Stimulated activated CD4-positive, alpha-beta T cell treated with anti-CD3 and anti-CD28 coated beads, Interleukin-1b, Interleukin-23, amount 100 ng/mL, for 1 hour (primary cell): Measurements from ENCODE around the gene GMPPA.

Experiments used
- DNase-seq, 2 donors: peaks; one replicate each; pipeline ENCODE4 v3.0.0-alpha.2; 2020; ENCODE audit warnings: low read depth in 2 of 2

GMPPA gene

DNA sequence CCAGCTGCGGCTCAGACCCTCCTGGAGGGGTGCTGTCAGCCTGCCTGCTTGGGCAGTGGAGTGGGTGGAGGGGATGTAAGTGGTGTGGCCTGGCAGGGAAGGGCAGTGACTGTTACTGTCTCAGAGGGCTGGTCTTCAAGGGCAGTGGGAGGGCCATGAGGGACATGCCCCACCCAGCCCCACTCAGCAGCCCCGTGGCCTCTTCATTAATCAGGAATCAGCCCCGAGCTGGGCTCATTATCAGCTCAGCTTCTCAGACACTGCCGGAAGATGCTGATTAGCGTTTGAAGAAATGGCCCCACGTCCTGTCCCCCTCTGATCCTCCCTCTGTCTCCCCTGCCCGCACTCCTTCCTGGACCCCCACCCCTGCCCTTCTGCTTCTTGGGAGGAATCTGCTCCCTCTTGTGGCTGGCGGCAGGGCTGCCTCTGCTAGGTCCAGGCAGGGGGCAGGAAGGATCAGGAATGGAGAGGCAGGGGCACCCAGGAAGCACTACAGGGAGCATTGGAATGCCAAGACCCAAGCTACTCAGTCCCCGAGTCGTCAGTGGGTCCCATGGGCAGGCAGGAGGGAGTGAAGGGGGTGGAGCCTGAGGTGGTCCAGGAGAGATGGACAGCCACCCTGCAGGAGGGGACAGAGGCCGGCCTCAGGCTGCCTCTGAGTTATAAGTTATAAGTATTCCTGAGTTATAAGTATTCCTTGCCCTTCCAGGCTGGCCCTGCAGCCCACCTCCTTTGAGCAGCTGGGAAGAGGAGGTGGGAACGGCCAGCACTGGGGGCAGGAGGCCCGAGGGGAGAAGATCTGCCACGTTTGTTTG, 22.6 kb downstream of the GMPPA start:
- DNase-seq, result no peak

DNA sequence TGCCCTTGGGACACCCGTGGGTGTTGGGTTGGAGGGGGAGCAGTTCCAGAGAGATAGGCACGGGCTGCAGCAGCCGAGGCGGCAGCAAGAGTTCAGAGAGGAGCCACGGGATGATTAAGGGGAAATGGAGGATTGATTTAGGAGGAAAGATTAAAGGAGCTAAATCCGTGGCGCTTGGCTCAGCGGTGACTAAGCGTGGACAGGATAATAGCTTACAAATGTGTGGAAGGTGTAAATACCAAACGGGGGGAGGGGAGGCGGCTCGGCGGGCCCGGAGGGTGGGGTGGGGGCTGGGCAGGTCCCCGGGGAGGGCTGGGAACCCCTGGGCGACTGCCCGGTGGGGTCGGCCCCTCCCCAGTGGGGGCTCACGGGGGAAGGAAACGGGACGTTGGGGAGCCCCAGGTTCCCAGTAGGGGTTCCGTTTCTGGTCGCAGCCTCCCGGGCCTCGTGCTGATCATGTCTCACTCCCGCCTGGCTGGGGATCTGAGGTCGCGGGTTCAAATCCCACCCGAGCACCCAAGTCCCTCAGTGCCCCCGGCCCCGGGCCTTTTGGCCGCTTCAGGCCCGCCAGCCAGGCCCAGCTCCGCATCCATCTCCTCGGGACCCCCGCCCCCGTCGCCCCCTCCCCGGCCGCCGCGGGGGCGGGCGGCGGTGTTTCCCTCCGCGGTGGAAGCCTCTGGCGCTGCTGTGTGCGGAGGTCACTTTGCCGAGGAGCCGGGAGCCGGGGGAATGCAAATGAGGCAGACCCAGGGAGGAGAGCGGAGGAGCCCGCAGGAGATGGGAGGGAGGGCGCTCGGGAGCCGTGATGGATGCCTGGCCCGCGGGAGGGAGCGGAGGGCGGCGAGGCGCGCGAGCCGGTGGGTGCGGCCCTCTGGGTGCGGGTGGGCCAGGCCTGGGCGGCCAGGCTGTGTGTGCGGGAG, 23.7 kb downstream of the GMPPA start:
- DNase-seq, result no peak

DNA sequence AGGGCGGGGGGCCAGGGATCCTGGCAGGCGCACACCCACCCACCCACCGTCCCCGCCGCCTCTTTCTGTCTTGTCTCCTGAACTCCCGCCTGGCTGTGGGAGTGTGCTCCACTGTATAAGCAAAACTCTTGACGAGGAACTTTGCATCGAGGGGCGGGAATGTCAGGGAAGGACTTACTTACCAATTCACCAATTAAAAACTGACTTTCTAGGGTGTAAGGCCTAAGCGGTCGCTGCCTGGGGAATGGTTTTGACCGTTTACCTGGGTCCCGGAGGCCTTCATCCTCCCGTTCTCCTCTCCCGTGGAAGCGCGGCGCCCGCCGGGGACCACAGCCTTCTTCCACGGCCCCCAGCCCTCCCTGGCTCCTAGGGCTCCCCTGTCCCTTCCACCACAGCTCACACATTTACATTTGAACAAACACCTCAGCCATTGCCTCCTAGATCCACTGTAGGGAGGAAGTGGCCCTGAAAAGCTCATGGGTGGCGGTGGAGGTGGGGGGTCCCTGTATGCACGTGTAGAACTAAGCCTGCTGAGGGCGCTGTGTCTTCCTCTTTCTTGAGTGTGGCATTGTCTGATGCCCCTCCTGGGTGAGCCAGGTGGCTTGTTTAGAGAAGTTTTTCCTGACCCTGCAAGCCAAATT, 24.5 kb downstream of the GMPPA start:
- DNase-seq, result no peak

DNA sequence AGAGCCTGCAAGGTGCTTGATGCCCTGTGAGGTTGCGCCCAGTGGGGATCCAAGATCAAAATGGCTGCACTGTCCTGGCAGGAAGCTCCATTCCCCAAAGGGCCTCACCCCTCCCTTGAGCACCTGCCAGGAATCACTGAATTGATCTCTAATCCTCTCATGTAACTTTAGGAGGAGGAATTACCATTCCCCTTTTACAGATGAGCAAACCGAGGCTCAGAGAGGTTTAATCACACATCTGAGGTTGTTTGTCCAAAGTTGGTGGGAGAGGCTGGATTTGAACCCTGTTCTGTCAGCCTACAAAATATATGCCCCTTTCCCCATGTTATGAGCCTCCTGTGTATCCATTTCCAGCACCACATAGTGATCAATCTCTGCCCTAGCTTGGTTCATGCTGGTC, 26.1 kb downstream of the GMPPA start:
- DNase-seq, result no peak

DNA sequence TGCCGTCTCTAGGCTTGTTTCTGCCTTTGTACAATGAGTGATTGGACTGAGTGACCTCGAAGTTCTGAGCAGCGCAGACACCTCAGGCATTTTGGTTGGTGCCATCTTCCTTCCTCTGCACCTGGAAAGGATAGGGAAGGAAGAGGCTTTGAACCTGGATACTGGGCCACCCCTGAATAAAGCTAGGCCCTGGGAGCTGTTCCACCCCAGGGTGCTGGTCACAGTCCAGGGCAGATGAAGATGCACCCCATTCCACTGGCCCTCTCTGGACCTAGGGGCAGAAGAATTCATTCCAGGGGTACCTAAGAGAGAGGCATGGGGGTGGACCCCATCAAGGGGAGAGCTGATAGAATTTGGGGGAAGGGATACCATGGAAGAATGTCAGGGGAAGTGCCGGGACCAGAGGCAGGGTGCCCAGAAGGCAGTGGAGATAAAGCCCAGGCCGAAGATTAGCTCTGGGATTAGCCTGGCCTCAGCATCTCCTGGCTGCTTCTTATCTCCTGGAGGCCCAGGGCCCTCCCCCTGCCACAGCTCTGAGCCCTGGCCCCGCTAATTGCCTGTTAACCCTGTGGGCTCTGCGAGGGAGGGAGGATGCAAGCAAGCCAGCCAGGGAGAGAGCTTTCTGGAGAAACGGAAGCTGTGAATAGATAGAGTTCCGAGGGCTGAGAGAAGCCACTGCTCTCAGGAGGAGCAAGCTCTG, 27.0 kb downstream of the GMPPA start:
- no peak for DNase-seq

DNA sequence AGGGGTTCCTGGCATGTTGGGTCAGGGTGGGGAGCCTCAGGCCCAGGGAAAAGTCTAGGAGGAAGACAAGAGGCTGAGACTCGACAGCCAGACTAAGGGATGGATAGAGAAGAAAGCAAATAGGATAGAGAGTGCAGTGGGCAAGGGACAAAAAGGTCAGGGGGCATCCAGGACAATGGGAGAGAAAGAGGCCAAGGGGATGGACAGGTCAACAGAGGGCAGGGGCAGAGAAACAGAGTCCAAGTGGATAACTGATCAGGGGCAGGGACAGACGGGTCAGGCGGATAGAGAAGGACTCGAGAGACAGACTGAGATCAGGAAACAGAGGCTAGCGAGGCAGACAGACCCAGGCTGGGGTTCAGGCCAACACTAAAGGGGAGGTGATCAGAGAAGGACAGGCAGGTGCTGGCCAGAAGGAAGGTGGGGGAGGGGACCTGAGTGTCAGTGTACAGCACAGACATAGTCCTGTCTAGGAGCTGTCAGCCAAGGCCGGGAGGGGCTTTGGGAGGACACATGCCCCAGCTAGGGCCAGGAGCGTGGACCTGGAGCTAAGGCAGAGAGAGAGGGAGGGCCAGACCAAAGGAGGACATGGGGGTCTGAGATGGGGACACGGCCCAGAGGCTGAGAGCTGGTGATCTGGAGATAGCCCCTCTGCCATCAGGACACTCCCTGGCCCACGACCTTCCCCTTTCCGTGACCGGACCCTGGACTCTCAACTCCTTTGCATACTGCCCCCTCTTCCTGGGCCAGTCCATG, 27.8 kb downstream of the GMPPA start:
- DNase-seq, result no peak

DNA sequence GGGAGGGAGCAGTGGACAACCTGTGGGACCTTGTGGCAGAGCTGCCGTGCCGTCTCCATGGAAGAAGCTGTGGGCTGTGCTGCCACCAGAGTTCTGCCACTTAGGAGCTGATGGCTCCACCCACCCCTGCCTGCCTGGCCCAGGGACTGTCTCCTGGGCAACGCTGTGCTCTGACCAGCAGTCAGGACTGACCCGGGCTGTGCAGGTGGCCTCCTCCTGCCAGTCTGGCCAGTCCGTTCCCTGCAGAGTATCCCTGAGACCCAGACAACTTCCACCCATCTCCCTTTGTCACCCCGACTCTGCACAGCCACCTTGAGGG, 28.3 kb downstream of the GMPPA start:
- no peak for DNase-seq

DNA sequence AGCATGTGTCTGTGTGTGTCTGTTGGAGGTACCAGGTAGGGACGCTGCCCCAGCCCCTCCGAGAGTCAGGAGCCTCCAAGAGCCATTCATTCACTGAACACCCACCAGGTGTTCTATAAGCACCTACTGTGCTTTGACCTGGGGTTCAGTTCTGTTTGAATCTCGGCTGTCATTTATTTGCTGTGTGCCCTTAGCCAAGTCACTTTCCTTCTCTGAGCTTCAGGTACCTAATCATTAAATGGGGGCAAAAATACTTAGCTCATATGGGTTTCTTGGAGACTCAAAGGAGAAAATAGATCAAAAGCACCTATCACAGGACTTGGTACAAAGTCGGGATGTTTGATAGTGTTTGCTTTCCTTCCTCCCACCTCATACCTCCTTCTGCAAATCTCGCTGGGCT, 28.8 kb downstream of the GMPPA start:
- no peak for DNase-seq

DNA sequence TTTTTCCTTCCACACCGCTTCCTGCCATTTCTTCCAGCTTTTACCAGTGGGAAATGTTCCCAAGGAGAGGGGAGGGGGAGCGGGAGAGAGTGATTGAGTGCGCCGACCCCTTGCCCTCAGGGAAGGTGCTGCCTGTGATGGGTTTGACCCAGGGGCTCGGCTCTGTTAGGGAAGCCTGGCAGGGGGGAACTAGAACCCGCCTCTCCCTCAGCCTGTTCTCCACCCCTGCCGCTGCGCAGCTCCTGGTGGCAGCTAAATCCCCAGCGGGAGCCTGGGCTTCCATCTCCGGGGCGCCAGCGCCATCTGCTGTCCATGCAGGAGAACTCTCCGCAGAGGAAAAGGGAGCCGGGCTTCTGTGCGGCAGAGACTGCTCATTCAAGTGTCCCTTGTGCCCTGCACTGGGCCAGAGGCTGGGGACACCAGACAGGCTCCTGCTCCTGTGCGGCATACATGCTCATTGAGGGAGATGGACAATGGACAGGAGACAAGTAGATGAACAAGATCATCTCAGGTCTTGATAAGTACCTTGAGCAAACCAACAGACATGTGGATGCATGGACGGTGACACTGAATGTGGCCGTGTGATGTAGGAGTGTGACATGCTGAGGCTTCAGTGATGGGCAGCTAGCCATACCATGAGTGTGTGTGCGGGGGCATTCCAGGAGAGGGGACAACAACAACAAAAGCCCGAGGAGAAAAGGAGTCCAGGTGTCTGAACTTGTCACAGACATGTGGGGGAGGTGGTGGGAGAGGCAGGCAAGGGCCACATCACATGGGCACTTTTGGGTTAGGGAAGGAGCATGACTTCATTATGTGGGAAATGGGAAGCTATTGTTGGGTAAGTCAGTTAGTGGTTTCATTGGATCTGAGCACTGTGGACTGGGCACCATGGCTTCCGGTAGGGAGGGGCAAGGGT, 31.6 kb downstream of the GMPPA start:
- peak; percentile 67 to 72 for DNase-seq

DNA sequence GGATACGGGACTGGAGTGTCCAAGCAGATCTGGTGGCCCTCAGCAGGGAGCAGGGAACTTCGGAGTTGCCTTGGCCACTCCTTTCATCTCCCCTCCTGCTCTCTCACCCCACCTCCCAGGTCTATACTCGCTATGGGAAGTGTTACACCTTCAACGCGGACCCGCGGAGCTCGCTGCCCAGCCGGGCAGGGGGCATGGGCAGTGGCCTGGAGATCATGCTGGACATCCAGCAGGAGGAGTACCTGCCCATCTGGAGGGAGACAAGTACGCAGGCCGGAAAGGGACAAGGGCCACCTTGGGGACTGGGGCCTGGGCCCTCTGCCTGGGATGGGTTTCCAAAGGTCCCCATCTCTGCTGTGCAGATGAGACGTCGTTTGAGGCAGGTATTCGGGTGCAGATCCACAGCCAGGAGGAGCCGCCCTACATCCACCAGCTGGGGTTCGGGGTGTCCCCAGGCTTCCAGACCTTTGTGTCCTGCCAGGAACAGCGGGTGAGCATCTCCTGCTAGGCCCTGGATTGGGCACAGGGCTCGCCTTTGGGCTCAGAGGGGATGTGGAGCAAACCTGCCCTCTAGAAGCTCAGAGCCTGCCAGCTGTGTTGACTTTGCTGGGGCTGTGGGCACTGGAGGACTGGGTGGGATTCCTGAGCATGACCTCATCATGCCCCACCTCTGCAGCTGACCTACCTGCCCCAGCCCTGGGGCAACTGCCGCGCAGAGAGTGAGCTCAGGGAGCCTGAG, 33.1 kb downstream of the GMPPA start:
- no peak for DNase-seq

DNA sequence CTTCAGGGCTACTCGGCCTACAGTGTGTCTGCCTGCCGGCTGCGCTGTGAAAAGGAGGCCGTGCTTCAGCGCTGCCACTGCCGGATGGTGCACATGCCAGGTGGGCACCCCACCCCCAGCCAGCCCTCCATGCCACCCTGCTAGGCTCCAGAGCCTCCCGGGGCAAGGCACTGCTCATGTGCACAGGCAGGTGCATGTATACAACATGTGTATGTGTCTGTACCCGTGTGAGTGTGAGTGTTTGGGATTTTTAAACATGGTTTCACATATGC, 33.6 kb downstream of the GMPPA start:
- DNase-seq, result no peak

DNA sequence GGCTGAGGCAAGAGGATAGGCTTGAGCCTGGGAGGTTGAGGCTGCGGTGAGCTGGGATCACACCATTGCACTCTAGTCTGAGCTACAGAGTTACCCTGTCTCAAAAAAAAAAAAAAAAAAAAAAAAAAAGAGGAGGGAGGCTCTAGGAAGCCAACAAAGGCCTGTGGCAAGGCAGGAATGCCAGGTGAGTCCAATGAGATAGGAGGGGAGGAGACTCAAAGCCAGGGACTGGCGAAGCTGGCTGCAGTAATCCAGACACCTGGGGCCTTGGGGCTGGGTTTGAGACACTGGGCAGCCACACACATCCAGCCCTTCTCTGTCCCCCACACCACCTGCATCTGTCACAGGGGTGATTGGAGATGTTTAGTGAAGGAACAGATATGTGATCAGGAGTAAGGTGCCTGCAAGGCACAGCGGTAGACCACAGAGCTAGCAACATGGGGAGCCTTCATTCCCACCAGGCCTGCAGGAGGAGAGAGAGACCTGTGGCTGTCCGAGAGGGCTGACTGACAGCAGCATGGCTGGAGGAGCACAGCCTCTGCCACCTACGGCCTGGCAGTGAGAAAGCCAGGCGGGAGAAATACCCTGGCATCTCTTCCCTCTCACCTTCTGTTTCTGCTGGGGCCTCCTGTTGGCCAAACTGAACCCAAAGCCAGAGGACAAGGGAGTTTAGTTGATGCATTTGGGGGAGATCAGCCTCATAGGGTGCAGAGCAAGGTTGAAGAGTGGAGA, 35.4 kb downstream of the GMPPA start:
- DNase-seq, result no peak

DNA sequence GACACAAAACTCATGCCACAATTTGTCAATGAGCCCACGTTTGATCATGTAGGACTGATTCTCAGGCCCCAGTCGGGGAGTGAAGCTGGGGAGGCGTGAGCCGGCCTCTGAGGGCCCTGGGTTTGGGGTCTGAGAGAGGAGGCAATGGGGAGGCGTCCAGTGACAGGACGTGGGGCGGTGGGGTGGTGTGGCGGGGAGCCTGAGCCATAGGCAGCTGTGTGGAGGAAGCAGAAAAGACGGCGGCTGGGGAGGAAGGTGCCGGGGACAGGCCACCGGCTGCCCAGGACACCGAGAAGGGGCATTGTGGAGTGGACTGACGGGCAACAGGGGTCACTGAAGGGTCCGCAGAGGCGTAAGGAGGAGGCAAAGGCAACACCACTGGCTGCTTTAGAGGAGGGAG, 37.7 kb downstream of the GMPPA start:
- DNase-seq, result no peak

DNA sequence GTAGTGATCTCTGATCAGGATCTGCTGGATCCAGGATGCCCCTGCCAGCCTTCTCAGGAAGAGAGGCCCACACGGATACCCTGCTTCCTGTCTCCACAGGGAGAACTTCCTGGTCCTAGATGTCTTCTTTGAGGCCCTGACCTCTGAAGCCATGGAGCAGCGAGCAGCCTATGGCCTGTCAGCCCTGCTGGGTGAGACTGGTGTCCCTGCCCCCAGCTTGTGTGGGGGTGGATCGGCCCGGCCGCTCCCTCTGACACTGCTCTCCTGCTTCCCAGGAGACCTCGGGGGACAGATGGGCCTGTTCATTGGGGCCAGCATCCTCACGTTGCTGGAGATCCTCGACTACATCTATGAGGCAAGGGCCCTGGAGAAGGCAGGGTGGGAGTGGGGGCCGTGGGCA, 38.3 kb downstream of the GMPPA start:
- no peak for DNase-seq

DNA sequence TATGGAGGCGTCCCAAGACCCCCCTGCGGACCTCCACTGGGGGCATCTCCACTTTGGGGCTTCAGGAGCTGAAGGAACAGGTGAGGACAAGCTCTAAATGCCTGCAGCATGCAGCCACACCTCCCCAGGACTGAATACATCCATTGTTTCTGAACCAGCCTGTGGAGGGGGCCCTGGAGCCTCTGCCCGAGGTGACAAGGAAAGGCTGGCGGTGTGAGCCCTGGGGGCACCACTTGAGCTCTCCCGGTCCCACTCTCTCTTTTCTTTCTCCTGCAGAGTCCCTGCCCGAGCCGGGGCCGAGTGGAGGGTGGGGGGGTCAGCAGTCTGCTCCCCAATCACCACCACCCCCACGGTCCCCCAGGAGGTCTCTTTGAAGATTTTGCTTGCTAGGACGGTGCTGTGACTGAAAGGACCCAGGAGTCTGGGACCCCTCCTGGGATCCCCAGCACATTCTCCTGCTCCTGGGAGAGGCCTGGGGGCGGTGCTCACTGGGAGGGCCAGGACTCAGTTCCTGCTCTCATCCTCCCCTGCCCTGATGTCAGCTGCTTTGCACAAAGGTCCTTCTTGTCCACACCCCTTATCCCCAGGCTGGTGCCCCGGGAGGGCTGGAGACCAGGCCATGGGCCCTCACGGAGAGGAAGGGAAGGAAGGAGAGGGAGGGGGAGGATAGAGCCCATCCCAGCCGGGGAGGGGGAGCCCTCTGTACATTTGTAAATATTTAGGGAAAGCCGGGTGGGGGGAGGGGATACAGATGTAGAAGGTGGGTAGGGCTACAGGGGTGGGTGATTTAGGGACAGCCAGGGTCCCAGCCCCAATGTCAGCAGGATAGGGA, 39.2 kb downstream of the GMPPA start:
- no peak for DNase-seq

DNA sequence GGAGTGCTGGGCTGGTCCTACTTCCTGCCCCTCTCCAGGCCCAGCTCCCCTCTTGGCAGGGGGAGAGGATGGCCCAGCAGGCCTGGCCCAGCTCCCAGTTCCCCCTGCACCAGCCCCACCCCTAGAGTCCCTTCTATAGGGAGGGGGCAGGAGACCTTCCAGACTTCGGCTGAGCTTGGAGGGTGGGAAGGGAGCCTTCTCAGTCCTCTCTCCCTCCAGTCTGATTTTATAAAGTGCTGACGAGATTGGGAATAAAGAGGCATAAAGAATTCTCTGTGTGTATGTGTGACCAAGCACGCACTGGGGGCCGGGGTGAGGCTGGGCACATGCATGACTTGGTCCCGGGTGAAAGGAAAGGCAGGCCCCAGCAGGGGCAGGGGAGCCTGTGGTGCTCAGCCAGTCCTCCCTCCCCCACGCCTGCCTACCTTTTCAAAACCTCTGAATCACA, 39.8 kb downstream of the GMPPA start:
- no peak for DNase-seq

DNA sequence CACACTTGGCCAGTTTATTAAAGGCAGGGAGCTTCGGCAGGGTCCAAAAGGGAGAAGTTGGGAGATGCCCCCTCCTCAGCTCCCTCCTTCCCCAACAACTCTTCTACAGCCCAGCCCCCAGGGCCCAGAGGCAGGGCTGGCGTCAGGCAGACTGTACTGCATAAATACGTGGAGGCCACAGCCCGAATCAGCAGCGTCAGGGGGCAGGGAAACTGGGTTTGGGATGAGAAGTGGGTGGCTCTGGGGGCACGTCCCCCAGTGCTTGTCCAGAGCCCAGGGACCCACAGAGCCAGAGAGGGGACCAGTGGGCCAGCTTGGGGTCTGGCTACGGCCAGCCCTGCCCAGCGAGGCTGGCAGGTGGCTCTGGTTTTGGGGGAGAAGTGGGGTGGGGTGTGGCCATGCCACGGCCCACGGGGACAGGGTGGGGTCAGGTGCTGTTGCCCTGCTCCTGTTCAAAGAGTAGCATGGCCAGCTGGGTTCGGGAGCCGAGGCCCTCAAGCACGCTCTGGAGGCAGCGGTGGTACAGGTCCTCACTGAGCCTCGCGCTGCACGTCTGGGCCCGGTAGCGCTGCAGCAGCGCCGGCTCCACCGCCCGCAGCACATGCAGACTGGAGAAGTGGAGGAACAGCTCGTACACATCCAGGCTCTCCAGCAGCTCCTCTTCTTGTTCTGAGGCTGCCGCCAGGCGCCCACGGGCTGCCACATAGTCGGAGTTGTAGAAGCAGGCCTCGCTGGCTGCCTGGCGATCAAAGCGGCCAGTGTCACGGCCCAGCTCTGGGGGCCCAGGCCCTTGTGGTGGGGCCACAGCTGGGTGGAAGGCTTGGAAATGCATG, 40.5 kb downstream of the GMPPA start:
- DNase-seq, result no peak
